GM12878 (cell line): Measurements from ENCODE around the gene GPR21. TPM values are rescaled to one million over a fixed set of nuclear protein-coding genes. Genes with fewer than 3 reads are reported as not detected.

Experiments
- ATAC-seq: fragments of 200-7000 bp; cut with Tn5 transposase; 3 replicates; pipeline ENCODE4 v1.9.1; 2020; ENCODE audit warnings: mild to moderate bottlenecking, moderate library complexity
- BruUV-seq: library from RNA; stranded (reverse); fragments of 400-500 nt; replicated peaks from 2 replicates; lab custom pipeline; 2021; lab: Mats Ljungman, UMichigan
- CTCF ChIA-PET: fragments of 300-600 bp; sonication (Branson Sonifier 250); formaldehyde crosslinking; extraction: SDS; loops from one replicate; lab custom pipeline; 2021; ENCODE audit warnings: inconsistent platforms; lab: Yijun Ruan, JAX
- POLR2A ChIA-PET: fragments of 350-600 bp; formaldehyde crosslinking; extraction: SDS; loops from one replicate; lab custom pipeline; 2021; ENCODE audit warnings: inconsistent platforms; lab: Charles Lee
- RAD21 ChIA-PET: fragments of 300-600 bp; sonication (Branson Sonifier 250); formaldehyde crosslinking; loops from one replicate; lab custom pipeline; 2023; ENCODE audit warnings: antibody characterized with exemption; ENCODE audit not compliant: unreplicated experiment; lab: Charles Lee
- SMC1A ChIA-PET: fragments of 300-600 bp; sonication (Branson Sonifier 250); formaldehyde crosslinking; loops from one replicate; lab custom pipeline; 2023; ENCODE audit not compliant: unreplicated experiment, uncharacterized antibody; lab: Charles Lee
- DNase-seq: peaks from one replicate; pipeline ENCODE4 v3.0.0-alpha.2; 2011; ENCODE audit warnings: low read depth, low spot score
- FAIRE-seq: peaks from 3 replicates; lab custom pipeline; 2011; peaks lifted over from hg19 to GRCh38; lab: Jason Lieb, UNC
- H2AFZ ChIP-seq: 2 replicates; pipeline ENCODE4 v1.6.0; 2011; ENCODE audit warnings: low read depth, low read length, control low read depth; ENCODE audit not compliant: control insufficient read depth
- H3K27ac ChIP-seq: 2 replicates; pipeline ENCODE4 v1.5.1; 2011; ENCODE audit warnings: control low read depth; ENCODE audit not compliant: control insufficient read depth, insufficient read depth
- H3K27me3 ChIP-seq, 2 experiments: replicated peaks in 1 of 2; 2 replicates each; pipeline versions ENCODE4 v1.6.0 to v1.6.1; 2011; ENCODE audit warnings: low read length in 1 of 2; ENCODE audit not compliant: control insufficient read depth in 2 of 2, insufficient read depth in 2 of 2
- H3K36me3 ChIP-seq, 2 experiments: 2 replicates each; pipeline ENCODE4 v1.5.1; 2011; ENCODE audit warnings: low read length in 1 of 2; ENCODE audit not compliant: control insufficient read depth in 2 of 2, insufficient read depth in 2 of 2
- H3K4me1 ChIP-seq: 2 replicates; pipeline ENCODE4 v1.6.1; 2011; ENCODE audit warnings: mild to moderate bottlenecking, low read length, moderate library complexity, mixed read lengths; ENCODE audit not compliant: control insufficient read depth, insufficient read depth
- H3K4me2 ChIP-seq: 2 replicates; pipeline ENCODE4 v1.6.0; 2011; ENCODE audit warnings: control low read depth; ENCODE audit not compliant: control insufficient read depth, insufficient read depth
- H3K4me3 ChIP-seq: fragments of 200-600 bp; sonication (generic); 2 replicates; pipeline ENCODE4 v1.5.1; 2016
- H3K79me2 ChIP-seq: 2 replicates; pipeline ENCODE4 v1.6.0; 2011; ENCODE audit warnings: low read length; ENCODE audit not compliant: control insufficient read depth, insufficient read depth
- H3K9ac ChIP-seq: 2 replicates; pipeline ENCODE4 v1.8.0; 2011; ENCODE audit warnings: low read length, control low read depth, mixed read lengths; ENCODE audit not compliant: control insufficient read depth, insufficient read depth
- H3K9me3 ChIP-seq: replicated peaks from 3 replicates; pipeline ENCODE4 v1.5.1; 2011; ENCODE audit warnings: mild to moderate bottlenecking, low read length; ENCODE audit not compliant: control insufficient read depth, insufficient read depth
- H4K20me1 ChIP-seq: 2 replicates; pipeline ENCODE4 v1.6.0; 2011; ENCODE audit not compliant: control insufficient read depth, insufficient read depth
- CHD4 ChIP-seq: fragments of 200-600 bp; sonication (generic); IDR thresholded peaks from 2 replicates; pipeline ENCODE4 v1.6.1; 2016; ENCODE audit warnings: mild to moderate bottlenecking
- ETV6 ChIP-seq, 2 experiments: fragments of 450-650 bp in 1 of 2; IDR thresholded peaks in 1 of 2; conservative IDR thresholded peaks in 1 of 2; 2 replicates each; pipeline ENCODE4 v1.6.1; 2014; ENCODE audit warnings: antibody characterized with exemption in 1 of 2, borderline replicate concordance in 1 of 2, low read depth in 1 of 2, mild to moderate bottlenecking in 1 of 2, moderate library complexity in 1 of 2
- KDM1A ChIP-seq: fragments of 200-600 bp; sonication (generic); IDR thresholded peaks from 2 replicates; pipeline ENCODE4 v1.6.1; 2016; ENCODE audit warnings: borderline replicate concordance
- LARP7 ChIP-seq: fragments of 450-650 bp; IDR thresholded peaks from 2 replicates; pipeline ENCODE4 v1.6.1; 2017; ENCODE audit warnings: mild to moderate bottlenecking
- MEF2A ChIP-seq: IDR thresholded peaks from 2 replicates; pipeline ENCODE4 v1.6.1; 2011; ENCODE audit warnings: low read depth, mild to moderate bottlenecking, low read length, moderate library complexity; ENCODE audit not compliant: insufficient read depth
- SKIL ChIP-seq: fragments of 450-650 bp; IDR thresholded peaks from 2 replicates; pipeline ENCODE4 v1.6.1; 2017; ENCODE audit warnings: mild to moderate bottlenecking, low read depth, inconsistent platforms; ENCODE audit not compliant: poor library complexity, severe bottlenecking
- SMAD1 ChIP-seq: fragments of 450-650 bp; IDR thresholded peaks from 2 replicates; pipeline ENCODE4 v1.6.1; 2018; ENCODE audit warnings: mild to moderate bottlenecking, low read depth; ENCODE audit not compliant: partially characterized antibody
- ZZZ3 ChIP-seq: IDR thresholded peaks from 2 replicates; pipeline ENCODE4 v1.6.1; 2011; ENCODE audit warnings: low read depth; ENCODE audit not compliant: control insufficient read depth, insufficient read length
- WGBS: methylation state at CpG from one replicate; pipeline ENCODE4 v1.1.6; 2016; ENCODE audit warnings: low lambda C conversion rate; ENCODE audit not compliant: insufficient replicate concordance, insufficient coverage; ENCODE audit errors: missing lambda C conversion rate; 5-methylcytosine and 5-hydroxymethylcytosine counted together
- in situ Hi-C: fragments of 300-500 bp; cut with MboI; formaldehyde crosslinking; loops from 9 replicates; pipeline ENCODE4 v1.14.3; 2018; ENCODE audit warnings: mixed read lengths
- intact Hi-C: fragments of 100-400 bp; cut with micrococcal nuclease; formaldehyde crosslinking; loops from one replicate; pipeline ENCODE4 v1.14.2; 2022; ENCODE audit not compliant: unreplicated experiment
- polyA plus RNA-seq, 11 experiments: library from polyadenylated mRNA; depleted of rRNA in 4 of 11; unstranded in 6 of 11; stranded (reverse) in 5 of 11; fragments of >200 nt; fragmentation: Nextera tagmentation in 4 of 11; fragmentation: Illumina TruSeq in 1 of 11; extraction: Ambion mirVana in 4 of 11; extraction: Trizol in 1 of 11; gene quantifications; 1 replicate in 1 of 11; 2 replicates in 10 of 11; pipeline versions ENCODE4 v1.2.1 to v1.2.3, GENCODE V29; 2011 to 2016; ENCODE audit warnings: inconsistent platforms in 2 of 11, missing spikeins in 2 of 11, low read depth in 1 of 11
- total RNA-seq, 4 experiments: library from RNA; depleted of rRNA in 3 of 4; stranded (reverse); fragments of >200 nt in 3 of 4; fragmentation: Illumina TruSeq in 1 of 4; extraction: Trizol in 1 of 4; gene quantifications; 2 replicates each; pipeline versions ENCODE4 v1.2.1 to v1.2.3, GENCODE V29; 2013 to 2021
- TF ChIP-seq, protein P1 (sequence below): IDR thresholded peaks from 2 replicates; pipeline ENCODE4 v1.6.1; 2012; ENCODE audit warnings: low read depth, low read length, improper control_type of control experiment

Gene GPR21
- total and polyA plus RNA-seq, 10 of the 15 experiments (the other 5 are each of a cell fraction or from before 2014, with no cell fraction given), result 0.09 to 1.9 (median 0.57) TPM; not detected in 4

GRCh38 chr9:123083680-123084079, 50.2 kb downstream of the GPR21 start:
- Histone ChIP-seq H3K36me3 (peaks cover 0 to 11% of the 10 kb centered on the region in 2 experiments), H3K4me3 (no peak overlapping the region), H3K4me1 (no peaks in the 10 kb centered on the region), H3K4me2 (no peak overlapping the region), H4K20me1 (no peaks in the 10 kb centered on the region), H3K79me2 (no peaks in the 10 kb centered on the region), H3K9ac (no peak overlapping the region), H3K9me3 (no peaks in the 10 kb centered on the region), H2AFZ (no peak overlapping the region), H3K27ac (no peak overlapping the region), H3K27me3 (no peaks in the 10 kb centered on the region)
- WGBS, result 97% methylated on average over 6 of the region's 6 CpGs
- no peak for FAIRE-seq
- BruUV-seq, result no TSS peak
- in situ Hi-C loops (loop anchor here (5.0 kb wide), 1 partner anchor 269 kb away; no protein-coding TSS in a partner anchor), intact Hi-C loops (loop anchor here (5.0 kb wide), 1 partner anchor 144 kb away; no protein-coding TSS in a partner anchor)
- TF ChIP-seq MEF2A (no peak), CHD4 (no peak), LARP7 (no peak), ETV6 (conservative IDR thresholded peaks at IDR 0.05 in 1 of 2, IDR thresholded peaks at IDR 0.05 in 1 of 2; ENCODE audit: borderline replicate concordance in 1 of 2, low read depth in 1 of 2) (no peak), KDM1A (no peak), ZZZ3 (no peak), SKIL (no peak), SMAD1 (no peak)
- TF ChIP-seq, protein P1, sequence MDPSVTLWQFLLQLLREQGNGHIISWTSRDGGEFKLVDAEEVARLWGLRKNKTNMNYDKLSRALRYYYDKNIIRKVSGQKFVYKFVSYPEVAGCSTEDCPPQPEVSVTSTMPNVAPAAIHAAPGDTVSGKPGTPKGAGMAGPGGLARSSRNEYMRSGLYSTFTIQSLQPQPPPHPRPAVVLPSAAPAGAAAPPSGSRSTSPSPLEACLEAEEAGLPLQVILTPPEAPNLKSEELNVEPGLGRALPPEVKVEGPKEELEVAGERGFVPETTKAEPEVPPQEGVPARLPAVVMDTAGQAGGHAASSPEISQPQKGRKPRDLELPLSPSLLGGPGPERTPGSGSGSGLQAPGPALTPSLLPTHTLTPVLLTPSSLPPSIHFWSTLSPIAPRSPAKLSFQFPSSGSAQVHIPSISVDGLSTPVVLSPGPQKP, result no peak
- no peak for DNase-seq
- no peak for ATAC-seq
- POLR2A ChIA-PET, result no interaction called here
- SMC1A ChIA-PET, result interaction anchor here (0.9 to 3.8 kb wide), 7 partner anchors 9 to 270 kb away, joined by 3 to 21 read pairs (median 15); no protein-coding TSS in a partner anchor
- RAD21 ChIA-PET, result interaction anchor here (1.0 to 6.5 kb wide), 2 partner anchors 142 to 266 kb away, joined by 4 to 47 read pairs; no protein-coding TSS in a partner anchor
- CTCF ChIA-PET, result interaction anchor here (1.3 to 5.8 kb wide), 6 partner anchors 8 to 270 kb away, joined by 3 to 115 read pairs (median 10); no protein-coding TSS in a partner anchor
